OCI-LY1 (cell line): ENCODE data around the gene ZNF536.

ENCODE experiments used
- H2AFZ ChIP-seq: fragments of 200-600 bp; sonication (generic), shearing (Covaris generic); 2 replicates; pipeline ENCODE4 v1.6.0; 2014; ENCODE audit warnings: antibody characterized with exemption, mild to moderate bottlenecking, low read length
- H3F3A ChIP-seq: fragments of 200-600 bp; sonication (generic), shearing (Covaris generic); 2 replicates; pipeline ENCODE4 v1.6.0; 2014; ENCODE audit warnings: mild to moderate bottlenecking, antibody characterized with exemption, low read length, moderate library complexity; ENCODE audit not compliant: insufficient read depth
- H3K27ac ChIP-seq: fragments of 200-600 bp; sonication (generic); 2 replicates; pipeline ENCODE4 v1.5.1; 2014; ENCODE audit warnings: low read length, mixed run types, mild to moderate bottlenecking, low read depth; ENCODE audit not compliant: poor library complexity, severe bottlenecking
- H3K27me3 ChIP-seq: fragments of 200-600 bp; sonication (generic); 2 replicates; pipeline ENCODE4 v1.6.0; 2014; ENCODE audit warnings: antibody characterized with exemption, mild to moderate bottlenecking, low read length, moderate library complexity; ENCODE audit not compliant: insufficient read depth
- H3K36me3 ChIP-seq: fragments of 200-600 bp; sonication (generic); 2 replicates; pipeline ENCODE4 v1.6.1; 2014; ENCODE audit warnings: mild to moderate bottlenecking, antibody characterized with exemption, low read length, moderate library complexity, mixed read lengths; ENCODE audit not compliant: insufficient read depth
- H3K4me1 ChIP-seq: fragments of 200-600 bp; sonication (generic); 2 replicates; pipeline ENCODE4 v1.5.1; 2014; ENCODE audit warnings: mild to moderate bottlenecking, low read length, moderate library complexity; ENCODE audit not compliant: insufficient read depth, severe bottlenecking
- H3K4me2 ChIP-seq: fragments of 200-600 bp; sonication (generic), shearing (Covaris generic); 2 replicates; pipeline ENCODE4 v1.6.1; 2014; ENCODE audit warnings: low read length
- H3K4me3 ChIP-seq: fragments of 200-600 bp; sonication (generic); 2 replicates; pipeline ENCODE4 v1.5.1; 2014; ENCODE audit warnings: low read length, low read depth, mild to moderate bottlenecking, mixed read lengths; ENCODE audit not compliant: poor library complexity, severe bottlenecking
- H3K79me2 ChIP-seq: fragments of 200-600 bp; shearing (Covaris generic); 2 replicates; pipeline ENCODE4 v1.6.1; 2016; ENCODE audit warnings: mixed run types, low read length, mixed read lengths; ENCODE audit not compliant: insufficient read depth
- H3K9ac ChIP-seq: fragments of 200-600 bp; sonication (generic), shearing (Covaris generic); 2 replicates; pipeline ENCODE4 v1.6.1; 2014; ENCODE audit warnings: mild to moderate bottlenecking, low read length, mixed read lengths
- H3K9me2 ChIP-seq: fragments of 200-600 bp; sonication (generic), shearing (Covaris generic); 2 replicates; pipeline ENCODE4 v1.6.1; 2014; ENCODE audit warnings: low read depth, mild to moderate bottlenecking, low read length, mixed read lengths
- H3K9me3 ChIP-seq: fragments of 200-600 bp; shearing (Covaris generic); 2 replicates; pipeline ENCODE4 v1.6.1; 2014; ENCODE audit warnings: low read length, mixed read lengths
- H4K20me1 ChIP-seq: fragments of 200-600 bp; sonication (generic), shearing (Covaris generic); 2 replicates; pipeline ENCODE4 v1.6.0; 2016; ENCODE audit warnings: mild to moderate bottlenecking, low read length; ENCODE audit not compliant: insufficient read depth
- EZH2 ChIP-seq: fragments of 200-600 bp; sonication (generic), shearing (Covaris generic); IDR thresholded peaks from 2 replicates; pipeline ENCODE4 v1.8.0; 2017; ENCODE audit warnings: borderline replicate concordance, mixed run types, mild to moderate bottlenecking, antibody characterized with exemption, low read length, moderate library complexity, mixed read lengths
- TF ChIP-seq, protein P1 (sequence below): fragments of 200-600 bp; sonication (generic), shearing (Covaris generic); IDR thresholded peaks from 2 replicates; pipeline ENCODE4 v1.5.1; 2017; ENCODE audit warnings: mild to moderate bottlenecking, antibody characterized with exemption, low read length, moderate library complexity, mixed read lengths

The ZNF536 gene

DNA sequence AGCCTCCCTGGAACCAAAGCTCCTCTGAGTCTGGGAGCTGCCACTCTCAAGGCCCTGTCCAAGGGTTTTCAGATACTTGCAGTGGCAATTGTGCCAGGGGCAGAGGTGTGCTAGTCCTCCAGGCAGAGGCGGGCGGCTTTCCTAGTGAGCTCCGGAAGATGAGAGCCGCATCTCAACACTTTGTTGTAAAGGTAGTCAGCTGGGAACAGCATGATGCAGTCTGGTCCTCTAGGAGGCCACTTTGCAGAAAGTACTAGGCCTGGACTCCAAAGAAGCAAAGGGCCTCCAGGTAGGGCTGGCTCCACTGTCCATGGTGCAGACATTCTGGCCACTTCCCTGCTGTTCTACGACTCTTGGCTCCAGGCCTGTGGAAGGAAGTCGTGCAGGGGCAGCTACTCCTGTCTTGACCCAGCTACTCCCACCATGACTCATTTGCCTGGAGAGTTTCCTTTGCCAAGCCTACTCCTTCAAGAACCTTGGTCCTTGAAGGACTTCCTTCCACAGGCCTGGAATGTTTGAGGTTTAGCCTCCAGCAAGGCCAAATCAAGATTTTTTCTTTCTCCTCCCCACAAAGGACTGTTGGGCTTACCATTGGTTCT, 9.9 kb upstream of the ZNF536 start:
- Histone ChIP-seq H2AFZ (no peak overlapping the region), H3K9me2 (no peaks in the 10 kb centered on the region), H3K4me3 (no peak overlapping the region), H3K9ac (no peak overlapping the region), H3K4me1 (no peaks in the 10 kb centered on the region), H3F3A (no peaks in the 10 kb centered on the region), H3K4me2 (no peak overlapping the region), H3K79me2 (no peaks in the 10 kb centered on the region), H3K9me3 (no peaks in the 10 kb centered on the region), H3K27me3 (no peaks in the 10 kb centered on the region), H4K20me1 (no peaks in the 10 kb centered on the region), H3K36me3 (no peaks in the 10 kb centered on the region), H3K27ac (no peak overlapping the region)
- no peak for TF ChIP-seq EZH2
- TF ChIP-seq, protein P1, sequence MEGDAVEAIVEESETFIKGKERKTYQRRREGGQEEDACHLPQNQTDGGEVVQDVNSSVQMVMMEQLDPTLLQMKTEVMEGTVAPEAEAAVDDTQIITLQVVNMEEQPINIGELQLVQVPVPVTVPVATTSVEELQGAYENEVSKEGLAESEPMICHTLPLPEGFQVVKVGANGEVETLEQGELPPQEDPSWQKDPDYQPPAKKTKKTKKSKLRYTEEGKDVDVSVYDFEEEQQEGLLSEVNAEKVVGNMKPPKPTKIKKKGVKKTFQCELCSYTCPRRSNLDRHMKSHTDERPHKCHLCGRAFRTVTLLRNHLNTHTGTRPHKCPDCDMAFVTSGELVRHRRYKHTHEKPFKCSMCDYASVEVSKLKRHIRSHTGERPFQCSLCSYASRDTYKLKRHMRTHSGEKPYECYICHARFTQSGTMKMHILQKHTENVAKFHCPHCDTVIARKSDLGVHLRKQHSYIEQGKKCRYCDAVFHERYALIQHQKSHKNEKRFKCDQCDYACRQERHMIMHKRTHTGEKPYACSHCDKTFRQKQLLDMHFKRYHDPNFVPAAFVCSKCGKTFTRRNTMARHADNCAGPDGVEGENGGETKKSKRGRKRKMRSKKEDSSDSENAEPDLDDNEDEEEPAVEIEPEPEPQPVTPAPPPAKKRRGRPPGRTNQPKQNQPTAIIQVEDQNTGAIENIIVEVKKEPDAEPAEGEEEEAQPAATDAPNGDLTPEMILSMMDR: no peak

DNA sequence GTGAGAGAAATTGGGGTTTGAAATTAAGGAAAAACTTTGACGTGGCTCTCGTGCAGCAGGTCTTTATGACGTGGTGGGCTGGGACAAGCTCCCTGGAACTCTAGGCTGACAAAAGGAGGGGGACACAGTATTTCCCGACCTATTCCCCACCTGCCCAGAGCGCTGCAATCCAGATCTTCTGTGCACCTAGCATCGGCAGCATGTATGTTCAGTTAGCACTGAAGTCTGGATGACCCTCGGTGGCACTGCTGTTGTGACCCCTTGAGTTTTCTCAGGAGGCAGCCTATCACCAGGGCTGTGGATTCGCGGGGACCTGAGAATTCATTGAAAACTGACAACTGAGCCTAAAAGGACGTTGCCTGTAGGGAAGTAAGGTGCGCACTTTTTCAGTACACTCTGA, 9.1 kb upstream of the ZNF536 start:
- no peaks in the 10 kb centered on the region for H3F3A ChIP-seq
- no peaks in the 10 kb centered on the region for H3K9me2 ChIP-seq
- H3K27me3 ChIP-seq: no peaks in the 10 kb centered on the region
- no peaks in the 10 kb centered on the region for H3K4me1 ChIP-seq
- no peak overlapping the region for H3K9ac ChIP-seq
- no peak overlapping the region for H3K4me2 ChIP-seq
- no peaks in the 10 kb centered on the region for H3K79me2 ChIP-seq
- TF ChIP-seq, protein P1: no peak
- TF ChIP-seq EZH2: no peak
- H3K27ac ChIP-seq: no peak overlapping the region
- H2AFZ ChIP-seq: no peak overlapping the region
- H3K9me3 ChIP-seq: no peaks in the 10 kb centered on the region
- H3K4me3 ChIP-seq: no peak overlapping the region
- no peaks in the 10 kb centered on the region for H3K36me3 ChIP-seq
- no peaks in the 10 kb centered on the region for H4K20me1 ChIP-seq

DNA sequence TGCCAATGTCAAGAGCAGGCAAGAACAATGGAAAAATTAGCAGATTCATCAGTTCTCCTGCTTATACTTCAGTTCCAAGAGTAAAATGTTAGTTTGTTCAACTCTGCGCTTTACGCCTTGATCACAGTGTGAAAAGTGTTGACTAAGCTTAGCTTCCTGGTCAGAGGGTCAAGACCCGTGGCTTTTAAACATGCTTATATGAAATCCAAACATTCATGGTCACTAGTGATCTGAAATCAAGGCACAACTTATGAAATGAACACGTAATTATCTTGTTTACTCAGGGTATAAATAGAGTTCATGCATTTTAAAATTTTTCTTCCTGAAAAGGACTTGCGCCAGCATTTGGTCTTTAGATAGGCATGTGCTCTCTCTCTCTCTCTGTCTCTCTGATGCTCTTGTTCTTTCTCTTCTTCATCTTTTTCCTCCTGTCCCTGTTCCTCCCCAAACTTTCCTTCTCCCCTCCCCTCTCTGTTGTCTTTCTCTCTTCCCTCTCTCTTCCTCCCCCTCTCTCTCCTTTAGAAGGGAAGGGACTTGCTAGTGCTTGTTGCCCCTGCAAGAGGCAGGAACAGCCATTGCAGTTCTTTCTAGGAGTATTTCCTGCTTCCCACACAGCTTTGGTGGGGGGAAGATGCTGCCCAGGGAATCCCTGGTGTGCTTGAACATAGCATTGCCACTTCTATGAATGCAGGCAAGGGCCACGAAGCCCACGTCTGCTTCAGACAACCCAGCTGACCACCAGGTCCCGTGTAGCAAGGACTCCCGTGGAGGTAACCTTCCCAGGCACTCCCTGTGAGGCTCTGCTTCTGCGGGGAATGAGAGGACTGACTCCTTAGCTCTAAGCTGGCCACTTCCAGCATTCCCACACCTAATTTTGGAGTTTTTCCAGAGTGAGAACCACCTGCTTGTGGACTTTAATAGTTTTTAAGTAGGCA, 7.1 kb upstream of the ZNF536 start:
- Histone ChIP-seq H4K20me1 (no peaks in the 10 kb centered on the region), H3K4me2 (no peak overlapping the region), H3K27me3 (no peaks in the 10 kb centered on the region), H3K9me2 (no peaks in the 10 kb centered on the region), H3K9ac (no peak overlapping the region), H3K4me3 (no peak overlapping the region), H3K4me1 (no peaks in the 10 kb centered on the region), H2AFZ (no peak overlapping the region), H3K27ac (no peak overlapping the region), H3K36me3 (no peaks in the 10 kb centered on the region), H3K9me3 (no peaks in the 10 kb centered on the region), H3F3A (no peaks in the 10 kb centered on the region), H3K79me2 (no peaks in the 10 kb centered on the region)
- TF ChIP-seq, protein P1: no peak
- no peak for TF ChIP-seq EZH2
